T-helper 2 cell treated with Interferon-gamma antibody and Interleukin-4, amounts not matched to agents 100 ng/mL and 5 ng/mL, for 36 hours (primary cell): ENCODE results near the gene HERC5. TPM values are rescaled to one million over a fixed set of nuclear protein-coding genes. Genes with fewer than 3 reads are reported as not detected.

Source experiments
- total RNA-seq: library from RNA; stranded (reverse); gene quantifications from 2 replicates; pipeline ENCODE4 v1.2.3, GENCODE V29; 2022

Gene HERC5
- total RNA-seq, 1 donor from 2014 or later = 19.2 TPM

Other genes starting within 250 kb of the HERC5 start
- 42.7 and 46.1 TPM in 2 replicates for gene PPM1K, start 172.6 kb upstream of the HERC5 start, total RNA-seq
- 15.7 and 17.1 TPM in 2 replicates for gene HERC6, start 78.3 kb upstream of the HERC5 start, total RNA-seq
- 46.2 and 47.2 TPM in 2 replicates for gene PYURF, start 66.7 kb downstream of the HERC5 start, total RNA-seq
- 32.3 and 32.7 TPM in 2 replicates for gene HERC3, start 135.4 kb downstream of the HERC5 start, total RNA-seq
- 4.2 and 5.3 TPM in 2 replicates for gene NAP1L5, start 240.7 kb downstream of the HERC5 start, total RNA-seq